Keratinocyte (primary cell): ENCODE data around the gene KXD1.

Source experiments
- CTCF ChIP-seq, 3 experiments: IDR thresholded peaks in 1 of 3; conservative IDR thresholded peaks in 1 of 3; optimal IDR thresholded peaks in 1 of 3; 2 replicates in 2 of 3; 3 replicates in 1 of 3; pipeline versions ENCODE3 to v1.5.1; 2011; ENCODE audit warnings: low read length in 3 of 3, mild to moderate bottlenecking in 3 of 3, moderate library complexity in 2 of 3, control low read depth in 1 of 3, inconsistent platforms in 1 of 3; ENCODE audit not compliant: insufficient read depth in 2 of 3; ENCODE audit errors: extremely low read depth in 1 of 3
- EZH2 ChIP-seq: IDR thresholded peaks from one replicate; pipeline ENCODE4 v1.6.1; 2012; ENCODE audit warnings: inconsistent platforms, mild to moderate bottlenecking, low read length, moderate library complexity

- TF ChIP-seq CTCF (optimal IDR thresholded peaks at IDR 0.05 in 1 of 3, IDR thresholded peaks at IDR 0.05 in 1 of 3, conservative IDR thresholded peaks at IDR 0.05 in 1 of 3; ENCODE audit: extremely low read depth in 1 of 3, insufficient read depth in 2 of 3, low read length in 3 of 3) (peak in 2 of 3 experiments; percentile 45), EZH2 (no peak)
Measured at GRCh38 chr19:18589380-18590272, 32.0 kb downstream of the KXD1 start.
